Measurements from ENCODE around the gene ZMYM2.

Gene ZMYM2

GRCh38 chr13:20134732-20135131, 176.2 kb downstream of the ZMYM2 start:
- no peak for DNase-seq (ENCODE audit: low read depth)

- no peak for DNase-seq (ENCODE audit: low read depth)
Measured at GRCh38 chr13:20136781-20137703, 178.5 kb downstream of the ZMYM2 start.

GRCh38 chr13:20137875-20138274, 179.3 kb downstream of the ZMYM2 start:
- DNase-seq (ENCODE audit: low read depth) = no peak

- no peak for DNase-seq (ENCODE audit: low read depth)
Measured at GRCh38 chr13:20140487-20140886, 182.0 kb downstream of the ZMYM2 start.

Data from fibroblast of gingiva (primary cell).